Measurements from ENCODE around the gene FOXE1.

GRCh38 chr9:97880336-97880735, 27.3 kb downstream of the FOXE1 start:
- TF ChIP-seq CTCF (conservative IDR thresholded peaks at IDR 0.05; ENCODE audit: low read depth, low read length) = no peak
- TF ChIP-seq EZH2 (IDR thresholded peaks at IDR 0.05; ENCODE audit: borderline replicate concordance, low read depth, low read length, poor library complexity, severe bottlenecking) = no peak
